HepG2 (cell line): ENCODE data around the gene RRP8. TPM values are rescaled to one million over a fixed set of nuclear protein-coding genes. Genes with fewer than 3 reads are reported as not detected.

Experiments used
- ATAC-seq: fragments of 200-7000 bp; cut with Tn5 transposase; 3 replicates; pipeline ENCODE4 v1.9.1; 2020; ENCODE audit warnings: mild to moderate bottlenecking, moderate library complexity
- BruUV-seq: library from RNA; stranded (reverse); fragments of 400-500 nt; replicated peaks from 2 replicates; lab custom pipeline; 2021; lab: Mats Ljungman, UMichigan
- CTCF ChIA-PET: fragments of 300-600 bp; formaldehyde crosslinking; extraction: SDS; loops from one replicate; lab custom pipeline; 2021; ENCODE audit warnings: low total read pairs, inconsistent platforms, low intra/inter-chr PET ratio; lab: Yijun Ruan, JAX
- POLR2A ChIA-PET: fragments of 350-600 bp; sonication (Branson Sonifier 250); formaldehyde crosslinking; loops from one replicate; lab custom pipeline; 2020; ENCODE audit warnings: antibody characterized with exemption, inconsistent platforms; lab: Yijun Ruan, JAX
- DNase-seq: peaks from one replicate; pipeline ENCODE4 v3.0.0-alpha.2; 2015; ENCODE audit warnings: low spot score
- FAIRE-seq: peaks from 3 replicates; lab custom pipeline; 2011; peaks lifted over from hg19 to GRCh38; lab: Jason Lieb, UNC
- H2AFZ ChIP-seq: one replicate; pipeline ENCODE4 v1.6.1; 2011; ENCODE audit warnings: low read length, inconsistent platforms
- H3K27ac ChIP-seq: fragments of 300-600 bp; 3 replicates; pipeline ENCODE4 v1.8.0; 2011; ENCODE audit warnings: mixed run types, mild to moderate bottlenecking, mixed read lengths, low read length, inconsistent platforms; ENCODE audit not compliant: insufficient read depth; ENCODE audit errors: extremely low read length
- H3K27me3 ChIP-seq, 2 experiments: fragments of 200-600 bp in 1 of 2; 2 replicates in 1 of 2; 3 replicates in 1 of 2; pipeline versions ENCODE4 v1.6.0 to v1.8.0; 2011; ENCODE audit warnings: low read length in 2 of 2, mild to moderate bottlenecking in 2 of 2, moderate library complexity in 2 of 2, inconsistent platforms in 1 of 2; ENCODE audit not compliant: insufficient read depth in 2 of 2, control insufficient read depth in 1 of 2
- H3K36me3 ChIP-seq, 2 experiments: fragments of 200-600 bp in 1 of 2; replicated peaks in 1 of 2; 2 replicates in 1 of 2; 3 replicates in 1 of 2; pipeline versions ENCODE4 v1.5.1 to v1.8.0; 2011; ENCODE audit warnings: low read length in 2 of 2, inconsistent platforms in 1 of 2; ENCODE audit not compliant: insufficient read depth in 2 of 2, control insufficient read depth in 1 of 2
- H3K4me1 ChIP-seq: 2 replicates; pipeline ENCODE4 v1.5.1; 2012; ENCODE audit warnings: low read length, inconsistent platforms; ENCODE audit not compliant: insufficient read depth
- H3K4me2 ChIP-seq: 2 replicates; pipeline ENCODE4 v1.6.0; 2011; ENCODE audit warnings: low read depth, low read length, inconsistent platforms
- H3K4me3 ChIP-seq, 3 experiments: fragments of 200-600 bp in 1 of 3; sonication (generic), shearing (Covaris generic) in 1 of 3; replicated peaks in 1 of 3; 2 replicates each; pipeline ENCODE4 v1.5.1; 2011 to 2016; ENCODE audit warnings: low read length in 3 of 3, inconsistent platforms in 2 of 3, low read depth in 2 of 3, mild to moderate bottlenecking in 2 of 3, control low read depth in 1 of 3, mixed read lengths in 1 of 3; ENCODE audit not compliant: insufficient read depth in 1 of 3
- H3K79me2 ChIP-seq: one replicate; pipeline ENCODE4 v1.6.1; 2011; ENCODE audit warnings: low read length, inconsistent platforms; ENCODE audit not compliant: insufficient read depth
- H3K9ac ChIP-seq: 2 replicates; pipeline ENCODE4 v1.6.0; 2011; ENCODE audit warnings: mild to moderate bottlenecking, low read depth, low read length, inconsistent platforms; ENCODE audit not compliant: insufficient read depth
- H3K9me3 ChIP-seq: 2 replicates; pipeline ENCODE4 v1.5.1; 2012; ENCODE audit warnings: mild to moderate bottlenecking, low read length
- H4K20me1 ChIP-seq: 2 replicates; pipeline ENCODE4 v1.6.0; 2011; ENCODE audit warnings: inconsistent platforms, mild to moderate bottlenecking, low read length, moderate library complexity; ENCODE audit not compliant: insufficient read depth
- GATAD1 ChIP-seq: IDR thresholded peaks from 2 replicates; pipeline ENCODE4 v1.6.1; 2016; ENCODE audit warnings: missing genetic modification reagents, missing compliant biosample characterization
- HNF4A ChIP-seq: sonication (generic); formaldehyde crosslinking; IDR thresholded peaks from 2 replicates; pipeline ENCODE4 v1.4.0; 2020; ENCODE audit warnings: missing genetic modification reagents
- HNRNPH1 ChIP-seq: fragments of 200-400 bp; formaldehyde crosslinking; optimal IDR thresholded peaks from 2 replicates; pipeline ENCODE3; 2017; ENCODE audit warnings: mild to moderate bottlenecking, low read depth, low read length
- MZF1 ChIP-seq: sonication (generic); formaldehyde crosslinking; IDR thresholded peaks from 2 replicates; pipeline ENCODE4 v1.8.1; 2023; ENCODE audit warnings: mild to moderate bottlenecking, missing genetic modification reagents, borderline replicate concordance
- NCOA1 ChIP-seq: sonication (generic); formaldehyde crosslinking; IDR thresholded peaks from 2 replicates; pipeline ENCODE4 v1.9.0; 2021; ENCODE audit warnings: missing genetic modification reagents
- POLR2A ChIP-seq, 2 experiments: IDR thresholded peaks; 2 replicates each; pipeline ENCODE4 v1.6.1; 2011; ENCODE audit warnings: low read depth in 2 of 2, low read length in 2 of 2, mild to moderate bottlenecking in 1 of 2, moderate library complexity in 1 of 2; ENCODE audit not compliant: insufficient read depth in 1 of 2
- RFXAP ChIP-seq: sonication (generic); formaldehyde crosslinking; IDR thresholded peaks from 2 replicates; pipeline ENCODE4 v1.4.0; 2020; ENCODE audit warnings: missing genetic modification reagents, borderline replicate concordance
- THAP7 ChIP-seq: sonication (generic); formaldehyde crosslinking; IDR thresholded peaks from 2 replicates; pipeline ENCODE4 v1.8.1; 2023; ENCODE audit warnings: mild to moderate bottlenecking, missing genetic modification reagents
- TIGD3 ChIP-seq: sonication (generic); formaldehyde crosslinking; IDR thresholded peaks from 2 replicates; pipeline ENCODE4 v1.5.1; 2020; ENCODE audit warnings: mild to moderate bottlenecking, missing genetic modification reagents, borderline replicate concordance
- TOPORS ChIP-seq: sonication (generic); formaldehyde crosslinking; IDR thresholded peaks from 2 replicates; pipeline ENCODE4 v1.8.0; 2023; ENCODE audit warnings: mild to moderate bottlenecking, missing genetic modification reagents
- ZFP36L1 ChIP-seq: sonication (generic); formaldehyde crosslinking; IDR thresholded peaks from 2 replicates; pipeline ENCODE4 v1.8.0; 2022; ENCODE audit warnings: mild to moderate bottlenecking, missing genetic modification reagents, moderate library complexity
- ZNF136 ChIP-seq: sonication (generic); formaldehyde crosslinking; IDR thresholded peaks from 2 replicates; pipeline ENCODE4 v1.8.1; 2022; ENCODE audit warnings: low read depth, mild to moderate bottlenecking, moderate library complexity, missing genetic modification reagents
- ZNF282 ChIP-seq: fragments of 450-650 bp; IDR thresholded peaks from 2 replicates; pipeline ENCODE4 v1.6.1; 2018; ENCODE audit not compliant: partially characterized antibody
- WGBS: methylation state at CpG from one replicate; pipeline ENCODE4 v1.1.6; 2017; ENCODE audit warnings: low lambda C conversion rate; 5-methylcytosine and 5-hydroxymethylcytosine counted together
- in situ Hi-C: cut with HindIII; loops from 2 replicates; pipeline ENCODE4 v1.10.0; 2017; ENCODE audit warnings: low pct_unique_long_range_greater_than_20kb; ENCODE audit not compliant: extremely low pct_ligation_motif_present
- intact Hi-C: fragments of 100-400 bp; cut with micrococcal nuclease; formaldehyde crosslinking; loops from one replicate; pipeline ENCODE4 v1.10.0; 2022; ENCODE audit not compliant: unreplicated experiment
- polyA plus RNA-seq, 8 experiments: library from polyadenylated mRNA; depleted of rRNA in 3 of 8; stranded (reverse) in 7 of 8; unstranded in 1 of 8; fragments of >200 nt; fragmentation: Illumina TruSeq in 4 of 8; extraction: Trizol in 4 of 8; gene quantifications; 2 replicates each; pipeline versions ENCODE4 v1.2.1 to v1.2.3, GENCODE V29; 2011 to 2016; ENCODE audit warnings: low read depth in 4 of 8, missing spikeins in 1 of 8, mixed read lengths in 1 of 8; ENCODE audit not compliant: insufficient read depth in 1 of 8
- total RNA-seq, 5 experiments: library from RNA; depleted of rRNA; stranded (reverse); fragments of >200 nt; fragmentation: Illumina TruSeq; extraction: Trizol; gene quantifications; 2 replicates each; pipeline ENCODE4 v1.2.3, GENCODE V29; 2016; ENCODE audit warnings: low read depth in 1 of 5

Gene RRP8
- total and polyA plus RNA-seq, 2 of the 13 experiments (the other 11 are each of a cell fraction or from before 2014, with no cell fraction given): 7.2 to 21.6 TPM

DNA sequence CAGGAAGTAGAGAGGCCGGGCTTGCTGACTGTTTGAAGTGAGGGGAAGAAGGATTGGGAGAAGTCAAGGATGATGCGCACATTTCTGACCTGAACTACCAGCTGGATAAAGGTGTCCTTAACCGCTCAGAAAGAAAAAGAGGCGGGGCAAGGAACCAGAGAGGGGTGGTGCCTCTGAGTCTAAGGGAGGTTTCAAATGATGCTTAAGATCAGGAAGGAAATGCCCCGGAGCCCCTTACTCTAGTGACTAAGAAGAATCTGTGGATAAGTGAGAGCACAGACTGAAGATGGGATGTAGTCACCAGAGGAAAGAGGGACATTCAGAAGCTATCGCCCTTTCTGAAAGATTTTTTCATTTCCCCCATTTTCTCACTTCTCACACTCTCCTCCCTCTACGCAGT, 39.5 kb upstream of the RRP8 start:
- H3K27ac ChIP-seq: no peak overlapping the region
- no peaks in the 10 kb centered on the region for H3K79me2 ChIP-seq
- H3K36me3 ChIP-seq: no peaks in the 10 kb centered on the region
- CTCF ChIA-PET: no interaction called here
- no peak overlapping the region for H2AFZ ChIP-seq
- FAIRE-seq (no peak), DNase-seq (no peak), ATAC-seq (no peak)
- no peaks in the 10 kb centered on the region for H4K20me1 ChIP-seq
- POLR2A ChIA-PET: no interaction called here
- H3K4me1 ChIP-seq: peaks cover 14% of the 10 kb centered on the region
- H3K9ac ChIP-seq: no peak overlapping the region
- H3K27me3 ChIP-seq: peaks cover 4 to 83% of the 10 kb centered on the region in 2 experiments; a peak in 3 of 5 replicates
- no peaks in the 10 kb centered on the region for H3K9me3 ChIP-seq
- no peak for TF ChIP-seq GATAD1
- no peak for TF ChIP-seq TOPORS (CRISPR knock-in tag)
- no peak for TF ChIP-seq THAP7 (CRISPR knock-in tag)
- no peak for TF ChIP-seq MZF1 (CRISPR knock-in tag)
- no peak for TF ChIP-seq RFXAP (CRISPR knock-in tag)
- TF ChIP-seq ZFP36L1 (CRISPR knock-in tag): no peak
- no peak for TF ChIP-seq NCOA1
- TF ChIP-seq HNRNPH1: no peak
- no peak for TF ChIP-seq ZNF136 (CRISPR knock-in tag)
- no peak for TF ChIP-seq TIGD3
- TF ChIP-seq HNF4A (CRISPR knock-in tag): no peak
- no peak for TF ChIP-seq ZNF282
- no peak for TF ChIP-seq POLR2A (IDR thresholded peaks at IDR 0.05; ENCODE audit: insufficient read depth in 1 of 2, low read depth in 2 of 2, low read length in 2 of 2)
- TF ChIP-seq, all 625 proteins: peak for 0
- no TSS peak for BruUV-seq
- H3K4me3 ChIP-seq: no peak overlapping the region
- intact Hi-C loops (no loop called here), in situ Hi-C loops (no loop called here)
- WGBS: 17% methylated on average over 7 of the region's 7 CpGs
- H3K4me2 ChIP-seq: no peak overlapping the region
